IPS DF 6.9 (cell line): ENCODE results near the gene NPHP4.
"Not testable (repeated sequence)": the region's sequence is repeated elsewhere in the genome, so short reads cannot be mapped to it uniquely, and the experiment has no call there.

ENCODE experiments used
- DNase-seq: peaks from one replicate; pipeline ENCODE4 v3.0.0-alpha.2; 2013; ENCODE audit warnings: low read depth, low spot score
- H3K27ac ChIP-seq: one replicate; pipeline ENCODE4 v1.5.1; 2013; ENCODE audit warnings: low read length, control low read depth
- H3K27me3 ChIP-seq: 2 replicates; pipeline ENCODE4 v1.6.1; 2013; ENCODE audit warnings: mild to moderate bottlenecking, low read length; ENCODE audit not compliant: control insufficient read depth, insufficient read depth
- H3K36me3 ChIP-seq: 2 replicates; pipeline ENCODE4 v1.6.1; 2013; ENCODE audit warnings: low read length; ENCODE audit not compliant: control insufficient read depth, insufficient read depth
- H3K4me1 ChIP-seq: 2 replicates; pipeline ENCODE4 v1.6.1; 2013; ENCODE audit warnings: low read length; ENCODE audit not compliant: control insufficient read depth, insufficient read depth
- H3K4me3 ChIP-seq: 2 replicates; pipeline ENCODE4 v1.5.1; 2013; ENCODE audit warnings: mild to moderate bottlenecking, low read length
- H3K9me3 ChIP-seq: 2 replicates; pipeline ENCODE4 v1.6.1; 2013; ENCODE audit warnings: low read length, inconsistent platforms; ENCODE audit not compliant: control insufficient read depth, insufficient read depth
- WGBS: extraction: QIAGEN DNeasy Blood & Tissue Kit; methylation state at CpG from one replicate; pipeline ENCODE4 v1.1.7; 2013; ENCODE audit warnings: mixed read lengths, missing lambda C conversion rate; ENCODE audit not compliant: insufficient read length, insufficient coverage; 5-methylcytosine and 5-hydroxymethylcytosine counted together

Gene NPHP4

GRCh38 chr1:5901841-5902240 is 90.4 kb downstream of the NPHP4 start:
- Histone ChIP-seq H3K4me1 (peaks cover 5% of the 10 kb centered on the region), H3K4me3 (no peak overlapping the region), H3K9me3 (no peaks in the 10 kb centered on the region), H3K27me3 (no peaks in the 10 kb centered on the region), H3K27ac (no peak overlapping the region), H3K36me3 (no peaks in the 10 kb centered on the region)
- no CpG with 5 or more reads among the region's 2 CpGs for WGBS
- no peak for DNase-seq

GRCh38 chr1:5901150-5901549 is 91.1 kb downstream of the NPHP4 start:
- Histone ChIP-seq H3K27ac (no peak overlapping the region), H3K4me1 (peaks cover 5% of the 10 kb centered on the region), H3K9me3 (no peaks in the 10 kb centered on the region), H3K4me3 (no peak overlapping the region), H3K27me3 (no peaks in the 10 kb centered on the region), H3K36me3 (no peaks in the 10 kb centered on the region)
- no CpG with 5 or more reads among the region's 5 CpGs for WGBS
- DNase-seq = no peak

- WGBS = no CpG with 5 or more reads among the region's 17 CpGs
- H3K4me3 ChIP-seq = no peak overlapping the region
- no peaks in the 10 kb centered on the region for H3K36me3 ChIP-seq
- H3K27me3 ChIP-seq = no peaks in the 10 kb centered on the region
- no peak overlapping the region for H3K27ac ChIP-seq
- H3K9me3 ChIP-seq = no peaks in the 10 kb centered on the region
- DNase-seq = no peak
- peaks cover 7% of the 10 kb centered on the region for H3K4me1 ChIP-seq
Observed at GRCh38 chr1:5898266-5898665, 94.0 kb downstream of the NPHP4 start.

GRCh38 chr1:5896706-5897660 is 95.2 kb downstream of the NPHP4 start:
- Histone ChIP-seq H3K27ac (no peak overlapping the region), H3K27me3 (no peaks in the 10 kb centered on the region), H3K4me1 (peaks cover 5% of the 10 kb centered on the region), H3K4me3 (no peak overlapping the region), H3K9me3 (no peaks in the 10 kb centered on the region), H3K36me3 (no peaks in the 10 kb centered on the region)
- DNase-seq = no peak
- no CpG with 5 or more reads among the region's 29 CpGs for WGBS

GRCh38 chr1:5895446-5896406 is 96.5 kb downstream of the NPHP4 start:
- no peaks in the 10 kb centered on the region for H3K36me3 ChIP-seq
- H3K27ac ChIP-seq = no peak overlapping the region
- no peak overlapping the region for H3K4me3 ChIP-seq
- H3K4me1 ChIP-seq = peaks cover 4% of the 10 kb centered on the region
- H3K27me3 ChIP-seq = no peaks in the 10 kb centered on the region
- no CpG with 5 or more reads among the region's 30 CpGs for WGBS
- H3K9me3 ChIP-seq = no peaks in the 10 kb centered on the region
- DNase-seq = no peak

- H3K4me3 ChIP-seq, H3K4me1 ChIP-seq, H3K9me3 ChIP-seq, DNase-seq, H3K27me3 ChIP-seq, H3K27ac ChIP-seq, H3K36me3 ChIP-seq: not testable (repeated sequence)
- WGBS = no CpG with 5 or more reads among the region's 12 CpGs
Observed at GRCh38 chr1:5893699-5894278, 98.4 kb downstream of the NPHP4 start.

- no CpG with 5 or more reads among the region's 8 CpGs for WGBS
- DNase-seq = no peak
- Histone ChIP-seq H3K4me3 (no peak overlapping the region), H3K9me3 (no peaks in the 10 kb centered on the region), H3K36me3 (peaks cover under 1% of the 10 kb centered on the region; the same call in 1 of the 2 replicates), H3K27ac (no peak overlapping the region), H3K27me3 (no peaks in the 10 kb centered on the region), H3K4me1 (peaks cover 2% of the 10 kb centered on the region)
Observed at GRCh38 chr1:5892329-5892728, 99.9 kb downstream of the NPHP4 start.

GRCh38 chr1:5891736-5892135 is 100.5 kb downstream of the NPHP4 start:
- Histone ChIP-seq H3K27ac (no peak overlapping the region), H3K27me3 (no peaks in the 10 kb centered on the region), H3K36me3 (peaks cover 2% of the 10 kb centered on the region; the same call in 1 of the 2 replicates), H3K9me3 (no peaks in the 10 kb centered on the region), H3K4me3 (no peak overlapping the region), H3K4me1 (peaks cover 2% of the 10 kb centered on the region)
- WGBS = no CpG with 5 or more reads among the region's 9 CpGs
- DNase-seq = no peak

- 100% methylated on average over 1 of the region's 8 CpGs for WGBS
- Histone ChIP-seq H3K9me3 (no peaks in the 10 kb centered on the region), H3K4me3 (no peak overlapping the region), H3K27ac (no peak overlapping the region), H3K4me1 (peaks cover 2% of the 10 kb centered on the region), H3K36me3 (peaks cover 2% of the 10 kb centered on the region; the same call in 1 of the 2 replicates), H3K27me3 (no peaks in the 10 kb centered on the region)
- DNase-seq = no peak
Observed at GRCh38 chr1:5891137-5891536, 101.1 kb downstream of the NPHP4 start.
